ENCODE data around the gene NAMPT. TPM values are rescaled to one million over a fixed set of nuclear protein-coding genes. Genes with fewer than 3 reads are reported as not detected.
"Not testable (repeated sequence)": the region's sequence is repeated elsewhere in the genome, so short reads cannot be mapped to it uniquely, and the experiment has no call there.

The NAMPT gene
- total and polyA plus RNA-seq, 8 donors: 24.5 to 127 (median 59.1) TPM

DNA sequence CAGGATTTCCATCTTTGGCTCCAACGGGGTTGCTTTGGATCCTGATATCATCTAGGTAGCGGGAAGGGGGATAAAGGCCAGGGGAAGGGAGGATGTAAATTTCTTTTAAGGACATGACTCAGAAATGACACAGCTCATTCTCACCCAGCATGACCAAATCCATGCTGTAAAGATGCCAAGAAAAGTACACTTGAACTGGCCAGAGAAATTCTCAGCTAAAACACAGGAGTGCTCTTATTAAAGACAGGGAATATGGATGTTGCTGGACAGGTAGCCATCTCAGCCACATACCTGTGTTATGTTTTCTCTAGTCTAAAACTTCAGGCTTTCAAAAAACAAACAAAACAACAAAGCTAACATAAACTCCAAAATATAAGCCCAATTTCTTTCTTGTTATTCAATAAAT, 68.3 kb downstream of the NAMPT start:
- FAIRE-seq (no peak), ATAC-seq (peak; percentile 78 to 93 (median 82)), DNase-seq (peak in 2 of 6 donors; percentile 19 to 44)
- Histone ChIP-seq H3K27me3 (no peaks in the 10 kb centered on the region), H3K27ac (peak overlapping the region; percentile 40 to 77 (median 66)), H3K36me3 (no peaks in the 10 kb centered on the region), H3K9me3 (no peaks in the 10 kb centered on the region), H3K4me1 (peaks cover 12 to 18% (median 15%) of the 10 kb centered on the region in 3 donors), H3K4me3 (no peak overlapping the region)
- TF ChIP-seq, protein P1, sequence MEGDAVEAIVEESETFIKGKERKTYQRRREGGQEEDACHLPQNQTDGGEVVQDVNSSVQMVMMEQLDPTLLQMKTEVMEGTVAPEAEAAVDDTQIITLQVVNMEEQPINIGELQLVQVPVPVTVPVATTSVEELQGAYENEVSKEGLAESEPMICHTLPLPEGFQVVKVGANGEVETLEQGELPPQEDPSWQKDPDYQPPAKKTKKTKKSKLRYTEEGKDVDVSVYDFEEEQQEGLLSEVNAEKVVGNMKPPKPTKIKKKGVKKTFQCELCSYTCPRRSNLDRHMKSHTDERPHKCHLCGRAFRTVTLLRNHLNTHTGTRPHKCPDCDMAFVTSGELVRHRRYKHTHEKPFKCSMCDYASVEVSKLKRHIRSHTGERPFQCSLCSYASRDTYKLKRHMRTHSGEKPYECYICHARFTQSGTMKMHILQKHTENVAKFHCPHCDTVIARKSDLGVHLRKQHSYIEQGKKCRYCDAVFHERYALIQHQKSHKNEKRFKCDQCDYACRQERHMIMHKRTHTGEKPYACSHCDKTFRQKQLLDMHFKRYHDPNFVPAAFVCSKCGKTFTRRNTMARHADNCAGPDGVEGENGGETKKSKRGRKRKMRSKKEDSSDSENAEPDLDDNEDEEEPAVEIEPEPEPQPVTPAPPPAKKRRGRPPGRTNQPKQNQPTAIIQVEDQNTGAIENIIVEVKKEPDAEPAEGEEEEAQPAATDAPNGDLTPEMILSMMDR (IDR thresholded peaks at IDR 0.05): no peak
- 55% methylated on average over 2 of the region's 2 CpGs for WGBS, 2 donors
- intact Hi-C loops (cut with DNase I): no loop called here

- TF ChIP-seq, protein P1 (IDR thresholded peaks at IDR 0.05): no peak
- FAIRE-seq (no peak), DNase-seq (no peak), ATAC-seq (no peak)
- Histone ChIP-seq H3K36me3 (no peaks in the 10 kb centered on the region), H3K9me3 (no peaks in the 10 kb centered on the region), H3K27ac (peak overlapping the region in 3 of 4 donors; percentile 59 to 77 (median 73)), H3K4me3 (no peak overlapping the region), H3K4me1 (peaks cover 12 to 18% (median 15%) of the 10 kb centered on the region in 3 donors), H3K27me3 (no peaks in the 10 kb centered on the region)
- intact Hi-C loops (cut with DNase I): no loop called here
- 82 to 90% methylated on average over 8 of the region's 8 CpGs for WGBS, 2 donors
Measured at GRCh38 chr7:106215868-106216516, 68.8 kb downstream of the NAMPT start.

DNA sequence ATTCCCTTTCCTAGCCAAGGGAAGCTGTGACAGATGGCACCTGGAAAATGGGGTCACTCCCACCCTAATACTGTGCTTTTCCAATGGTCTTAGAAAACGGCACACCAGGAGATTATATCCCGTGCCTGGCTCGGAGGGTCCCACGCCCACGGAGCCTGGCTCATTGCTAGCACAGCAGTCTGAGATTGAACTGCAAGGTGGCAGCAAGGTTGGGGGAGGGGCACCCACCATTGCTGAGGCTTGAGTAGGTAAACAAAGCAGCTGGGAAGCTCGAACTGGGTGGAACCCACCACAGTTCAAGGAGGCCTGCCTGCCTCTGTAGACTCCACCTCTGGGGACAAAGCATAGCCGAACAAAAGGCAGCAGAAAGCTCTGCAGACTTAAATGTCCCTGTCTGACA, 75.8 kb downstream of the NAMPT start:
- not testable (repeated sequence) for ATAC-seq
- 77 to 83% methylated on average over 7 of the region's 7 CpGs for WGBS, 2 donors

DNA sequence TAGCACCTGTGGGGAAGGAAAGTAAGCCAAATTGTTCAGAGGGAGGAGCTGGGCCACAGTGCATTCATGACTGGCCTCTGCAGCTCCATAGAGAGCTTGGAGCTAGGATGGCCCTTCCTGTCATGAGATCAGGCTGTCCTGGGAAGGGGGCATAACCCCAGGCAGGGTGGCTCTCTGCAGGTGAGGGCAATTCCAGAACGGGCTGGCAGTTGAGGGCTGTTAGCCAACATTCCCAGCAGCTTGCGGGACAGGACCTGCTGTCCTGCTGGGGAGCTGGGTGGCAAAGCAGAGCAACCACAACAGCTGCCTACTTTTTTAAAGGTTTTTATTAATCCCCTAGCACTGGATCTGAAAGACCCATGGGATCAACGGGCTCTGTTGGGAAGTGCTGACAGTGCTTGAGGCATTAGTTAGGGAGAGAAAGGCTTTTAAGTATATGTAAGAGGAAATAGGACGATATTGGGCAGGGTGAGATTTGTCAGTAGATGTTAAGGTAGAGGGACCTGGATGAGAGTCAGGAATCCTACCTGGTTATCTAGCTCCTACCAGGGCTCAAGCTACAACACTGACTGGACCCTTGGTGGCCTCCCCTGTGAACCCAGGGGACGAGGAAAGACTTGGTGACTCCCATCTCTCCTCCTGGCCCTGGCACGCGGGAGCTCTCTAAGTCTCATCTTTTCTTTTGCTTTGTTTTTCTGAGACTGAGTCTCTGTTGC, 77.8 kb downstream of the NAMPT start:
- no peaks in the 10 kb centered on the region for H3K36me3 ChIP-seq
- TF ChIP-seq, protein P1 (IDR thresholded peaks at IDR 0.05): no peak
- no peaks in the 10 kb centered on the region for H3K9me3 ChIP-seq
- H3K27me3 ChIP-seq: no peaks in the 10 kb centered on the region
- ATAC-seq (peak in 3 of 4 donors; percentile 24 to 55 (median 44)), DNase-seq (no peak), FAIRE-seq (no peak)
- no peaks in the 10 kb centered on the region for H3K4me1 ChIP-seq
- H3K27ac ChIP-seq: no peak overlapping the region
- no peak overlapping the region for H3K4me3 ChIP-seq
- 56 to 60% methylated on average over 7 of the region's 7 CpGs for WGBS, 2 donors
- intact Hi-C loops (cut with DNase I): no loop called here

More for the DNA sequence above, 75.8 kb downstream of the NAMPT start:
- H3K36me3 ChIP-seq; DNase-seq; H3K27me3 ChIP-seq; H3K27ac ChIP-seq; H3K4me3 ChIP-seq; H3K9me3 ChIP-seq; intact Hi-C loops (cut with DNase I); FAIRE-seq; H3K4me1 ChIP-seq: not testable (repeated sequence)

DNA sequence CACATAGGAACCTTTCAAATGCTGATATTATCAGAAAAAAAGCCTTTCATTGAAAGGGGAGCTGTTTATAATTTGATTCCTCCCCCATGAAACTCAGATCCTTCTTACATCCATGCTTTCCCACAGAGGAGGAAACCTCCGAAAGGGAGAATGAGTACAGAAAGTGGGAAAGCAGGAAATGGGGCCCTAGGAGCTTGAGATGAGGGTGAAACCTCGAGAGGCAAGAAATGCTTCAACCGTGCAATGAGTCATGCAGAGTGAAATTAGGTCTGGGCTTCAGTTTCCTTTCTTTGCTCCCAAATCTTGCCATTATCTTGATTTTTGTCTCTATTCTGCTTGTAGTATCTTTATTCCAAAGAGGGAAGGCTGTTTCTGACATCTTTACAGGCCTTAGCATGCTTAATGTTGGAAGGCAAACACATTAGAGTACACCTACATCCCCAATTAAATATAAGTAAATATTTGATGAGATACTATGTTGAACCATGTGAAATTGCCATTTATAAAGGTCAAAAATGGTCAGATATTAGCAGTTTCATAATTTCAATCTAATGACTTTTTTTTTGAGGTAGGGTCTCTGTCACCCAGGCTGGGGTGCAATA, 79.1 kb downstream of the NAMPT start:
- Histone ChIP-seq H3K4me1 (no peaks in the 10 kb centered on the region), H3K27me3 (no peaks in the 10 kb centered on the region), H3K36me3 (no peaks in the 10 kb centered on the region), H3K9me3 (no peaks in the 10 kb centered on the region), H3K27ac (no peak overlapping the region), H3K4me3 (no peak overlapping the region)
- DNase-seq (no peak), ATAC-seq (peak in 1 of 4 donors; percentile 16), FAIRE-seq (no peak)
- TF ChIP-seq, protein P1 (IDR thresholded peaks at IDR 0.05): no peak
- intact Hi-C loops (cut with DNase I): no loop called here
- 70 to 85% methylated on average over 3 of the region's 3 CpGs for WGBS, 2 donors

All from pancreas (tissue), 10 donors.